ENCODE data around the gene AFTPH.

Gene AFTPH

DNA sequence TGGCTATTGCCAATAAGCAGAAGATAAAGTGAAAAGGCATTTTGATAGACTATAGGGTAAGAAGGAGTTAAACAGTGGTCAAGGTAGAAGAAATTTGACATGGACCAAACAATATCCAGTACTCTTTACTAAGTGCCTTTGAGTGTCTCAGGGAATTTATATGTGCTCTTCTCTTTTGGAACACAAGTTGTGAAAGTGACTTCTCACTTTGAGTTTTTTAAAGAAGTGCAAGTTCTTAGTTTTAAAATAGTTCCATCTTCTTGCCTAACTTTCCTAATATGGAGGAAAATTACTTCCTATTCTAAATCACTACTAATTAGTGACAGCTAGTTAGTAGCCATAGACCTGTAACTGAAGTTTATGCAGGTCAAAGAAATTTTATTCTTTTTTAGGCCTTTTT lies 63.4 kb downstream of the AFTPH start:
- no peak for DNase-seq (ENCODE audit: low read depth)

DNA sequence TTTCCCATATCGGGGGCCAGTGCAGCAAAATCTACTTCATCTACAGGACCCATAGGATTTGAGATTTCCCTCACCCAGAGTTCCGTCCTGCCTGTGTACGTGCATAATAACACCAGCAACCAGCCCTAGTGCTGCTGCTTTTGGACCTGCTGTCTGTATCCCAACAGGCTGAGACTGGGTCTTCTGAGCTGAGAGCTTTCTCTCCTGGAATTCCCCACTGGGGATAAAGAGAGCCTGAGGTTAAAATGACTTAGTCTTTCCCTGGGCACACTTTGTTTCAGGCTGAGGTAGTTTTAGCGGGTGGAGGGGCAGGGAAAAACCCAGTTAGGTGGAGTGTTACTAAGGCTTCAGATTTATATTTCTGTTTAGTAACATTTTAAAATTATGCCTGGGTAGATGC lies 67.1 kb downstream of the AFTPH start:
- no peak for DNase-seq (ENCODE audit: low read depth)

DNA sequence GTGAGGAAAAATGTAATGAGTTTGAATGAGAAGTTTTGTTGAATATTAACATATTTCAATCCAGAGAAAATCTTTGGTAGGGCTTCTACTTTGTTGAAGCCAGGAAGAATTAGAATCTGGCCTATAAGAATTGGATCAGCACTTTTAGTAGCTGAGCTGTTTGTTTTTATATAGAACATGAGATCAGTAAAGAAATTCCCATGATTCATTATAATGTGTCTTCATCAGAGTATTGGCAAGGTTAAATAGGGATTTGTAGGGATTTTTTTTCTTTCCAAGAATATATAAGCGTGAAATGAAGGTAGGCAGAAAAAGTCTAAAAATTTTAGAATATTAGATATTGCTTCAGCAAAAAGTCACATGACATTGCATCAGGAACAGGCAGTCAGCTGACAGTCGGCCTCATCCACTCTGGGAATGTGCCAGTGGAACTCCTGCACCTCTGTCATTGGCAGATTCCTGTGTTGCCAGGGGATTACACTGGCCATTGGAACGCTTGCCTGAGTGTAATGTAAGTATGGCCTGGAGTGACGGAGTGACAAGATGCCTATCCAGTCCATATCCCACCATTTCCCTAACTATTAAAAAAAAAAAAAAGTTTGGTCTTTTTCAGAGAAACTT lies 69.0 kb downstream of the AFTPH start:
- DNase-seq (ENCODE audit: low read depth), result peak; percentile 15

DNA sequence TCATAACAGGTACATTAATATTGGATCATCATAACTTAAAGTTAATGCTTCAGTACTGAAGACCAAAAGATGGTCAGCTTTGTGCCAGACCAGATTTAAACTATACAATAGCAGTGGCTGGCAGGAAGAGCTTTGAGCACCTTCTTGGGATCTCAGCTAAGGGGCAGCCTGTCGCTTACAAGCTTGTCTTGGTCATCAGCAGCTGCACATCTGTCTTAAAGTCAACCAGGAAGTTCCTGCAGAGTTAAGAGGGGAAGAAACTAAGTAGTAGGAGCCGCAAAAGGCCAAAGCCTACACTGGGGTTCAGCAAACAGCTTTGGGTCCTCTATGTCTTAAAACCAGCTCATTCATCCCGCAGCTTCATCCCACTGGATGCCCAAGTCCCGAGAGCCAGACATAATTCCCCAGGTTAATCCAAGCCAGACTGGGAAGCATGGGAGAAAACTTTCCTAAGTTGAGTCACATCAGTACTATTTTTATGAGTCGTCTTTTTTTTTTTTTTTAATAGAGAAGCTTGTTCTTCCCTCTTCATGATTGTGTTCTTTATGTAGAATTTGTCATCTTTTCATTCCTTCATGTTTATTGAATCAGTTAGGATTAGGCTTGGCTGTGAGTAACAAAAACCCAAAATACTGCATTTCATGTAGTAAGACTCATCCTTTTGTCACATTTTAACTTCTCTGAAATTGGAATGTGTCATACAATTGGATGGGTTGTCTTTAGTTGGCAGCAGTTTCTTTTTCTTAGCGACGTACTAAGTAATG lies 70.3 kb downstream of the AFTPH start:
- no peak for DNase-seq (ENCODE audit: low read depth)

DNA sequence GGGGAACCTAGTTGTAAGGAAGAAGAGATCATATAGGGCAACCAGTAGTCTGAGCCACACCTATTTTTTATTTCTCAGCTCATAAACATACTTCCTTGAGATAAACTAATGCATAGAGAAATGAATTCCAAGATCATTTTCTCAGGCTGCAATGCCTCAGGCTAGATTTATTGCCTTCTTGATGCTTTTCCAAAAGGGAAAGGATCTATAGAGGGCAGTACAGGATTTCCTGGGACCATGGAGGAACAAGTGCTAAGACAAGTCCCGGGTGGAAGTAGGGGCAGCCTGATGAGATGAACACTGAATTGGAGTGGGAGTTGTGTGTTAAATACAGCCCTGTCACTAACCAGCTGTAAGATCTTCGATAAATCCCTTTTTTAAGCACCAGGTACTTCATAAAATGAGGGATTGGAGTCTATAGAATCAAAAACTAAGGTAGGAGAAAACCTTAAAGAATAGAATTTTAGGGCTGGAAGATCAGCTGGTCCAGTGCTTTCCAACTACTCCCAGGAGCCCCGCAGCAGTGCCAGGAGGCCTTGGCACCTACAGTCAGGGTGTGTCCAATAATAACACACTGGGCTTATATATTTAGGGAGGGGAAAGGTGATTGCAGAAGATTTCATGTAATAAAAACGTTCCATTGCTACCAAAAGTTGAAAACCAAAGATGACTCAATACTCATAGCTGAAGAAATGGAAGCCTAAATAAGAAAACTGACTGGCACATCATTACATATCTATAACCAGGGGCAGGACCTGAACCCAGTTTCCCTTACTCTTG lies 71.5 kb downstream of the AFTPH start:
- peak; percentile 38 for DNase-seq (ENCODE audit: low read depth)

DNA sequence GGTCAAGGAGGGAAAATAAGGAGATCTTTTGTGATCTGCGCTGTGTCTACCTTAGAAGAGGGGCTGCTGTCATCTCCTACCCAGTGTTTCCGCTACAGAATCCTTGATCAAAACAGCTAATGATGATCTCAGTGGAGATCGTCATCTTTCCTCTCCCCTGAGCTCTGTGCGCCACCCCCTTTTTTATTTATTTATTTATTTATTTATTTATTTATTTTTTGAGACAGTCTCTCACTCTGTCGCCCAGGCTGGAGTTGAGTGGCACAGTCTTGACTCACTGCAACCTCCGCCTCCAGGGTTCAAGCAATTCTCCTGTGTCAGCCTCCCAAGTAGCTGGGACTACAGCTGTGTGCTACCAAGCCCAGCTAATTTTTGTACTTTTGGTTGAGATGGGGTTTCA lies 74.1 kb downstream of the AFTPH start:
- no peak for DNase-seq (ENCODE audit: low read depth)

DNA sequence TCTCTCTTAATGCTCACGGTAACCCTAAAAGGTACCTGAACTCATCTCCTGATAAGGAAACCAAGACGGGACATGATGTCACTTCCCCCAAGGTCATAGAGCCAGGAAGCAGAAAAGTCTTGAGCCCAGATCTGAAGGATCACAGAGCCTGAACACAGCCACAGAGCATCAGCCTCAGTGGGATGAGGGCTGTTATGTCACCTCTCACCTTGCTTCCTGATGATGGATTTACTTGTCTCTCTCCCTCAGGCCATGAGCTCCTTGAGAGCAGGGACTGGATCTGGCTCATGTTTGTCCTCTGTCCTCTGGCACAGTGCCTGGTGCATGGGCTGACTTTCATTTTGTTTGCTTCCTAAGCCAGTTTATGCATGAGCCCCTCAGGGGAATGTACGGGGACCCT lies 75.3 kb downstream of the AFTPH start:
- no peak for DNase-seq (ENCODE audit: low read depth)

DNA sequence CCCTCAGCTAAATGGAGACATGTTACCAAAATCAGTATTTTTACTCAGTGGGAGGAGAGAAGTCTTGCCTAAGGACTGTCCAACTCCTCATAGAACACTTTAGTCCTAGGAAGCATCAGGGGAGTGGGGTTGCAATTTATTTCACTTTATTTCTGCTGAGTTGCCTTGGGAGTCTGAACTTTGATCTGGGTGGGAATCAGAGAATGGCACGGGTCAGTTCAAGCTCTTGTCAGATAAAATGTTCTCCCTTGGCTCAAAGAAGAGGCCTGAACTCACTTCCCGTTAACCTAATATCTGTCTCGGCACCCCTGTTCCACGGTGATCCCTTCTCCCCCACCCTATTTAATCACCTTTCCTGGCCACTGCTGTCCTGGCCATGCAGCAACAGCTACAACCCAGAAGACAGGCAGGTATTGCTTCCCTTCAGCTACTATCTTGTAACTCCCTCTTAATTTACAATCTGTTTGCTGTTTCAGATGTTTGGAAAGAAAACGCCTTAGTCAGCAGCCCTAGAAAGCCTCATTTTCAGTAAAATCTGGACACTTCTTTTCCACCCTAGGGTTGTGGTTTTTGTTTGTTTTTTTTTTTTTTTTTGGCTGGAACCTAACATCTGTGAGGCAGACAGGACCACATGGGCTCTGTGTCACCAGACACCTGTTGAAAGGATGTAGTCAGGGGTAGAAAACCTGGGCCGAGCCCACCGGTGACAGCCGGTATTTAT lies 77.1 kb downstream of the AFTPH start:
- no peak for DNase-seq (ENCODE audit: low read depth)

DNA sequence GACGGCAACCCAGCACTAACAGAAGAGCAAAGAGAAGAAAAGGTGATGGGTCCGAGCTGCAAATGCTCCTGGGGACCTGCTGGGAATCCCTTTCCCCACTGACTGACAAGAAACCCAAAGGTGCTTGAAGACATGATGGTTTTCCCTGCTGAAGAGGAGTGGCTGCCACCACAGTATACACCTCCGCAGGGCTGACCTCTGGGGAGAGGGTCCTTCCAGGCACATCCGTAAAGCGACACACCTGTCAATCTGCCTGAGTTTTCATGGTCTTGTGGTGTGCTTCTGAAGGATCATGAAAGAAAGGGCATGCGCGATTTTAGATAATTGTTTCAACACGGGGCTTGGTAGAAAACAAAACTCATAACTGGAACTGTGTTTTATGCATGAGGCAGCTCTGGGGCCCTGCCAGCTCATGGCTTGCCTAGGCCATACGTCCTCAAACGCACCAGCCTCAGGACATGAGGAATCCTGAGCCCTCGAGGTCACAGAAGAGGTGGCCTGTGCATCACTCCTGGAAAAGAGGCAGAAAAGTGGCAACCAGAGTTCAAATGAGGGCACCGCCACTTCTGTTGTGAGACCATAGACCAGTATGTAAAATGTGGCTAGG lies 77.8 kb downstream of the AFTPH start:
- DNase-seq (ENCODE audit: low read depth), result no peak

DNA sequence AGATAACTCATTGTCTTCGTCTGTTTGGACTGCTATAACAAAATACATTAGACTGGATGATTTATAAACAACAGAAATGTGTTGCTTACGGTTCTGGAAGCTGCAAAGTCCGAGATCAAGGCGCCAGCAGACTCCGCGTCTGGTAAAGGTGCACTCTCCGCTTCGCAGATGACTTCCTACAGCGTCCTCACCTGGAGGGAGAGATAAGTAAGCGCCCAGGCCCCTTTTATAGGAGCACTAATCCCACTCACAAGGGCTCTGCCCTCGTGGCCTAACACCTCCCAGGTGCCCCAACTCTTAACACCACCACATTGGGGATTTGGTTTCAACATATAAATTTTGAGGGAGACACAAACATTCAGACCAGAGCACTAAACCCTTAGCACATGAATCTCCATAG lies 78.3 kb downstream of the AFTPH start:
- DNase-seq (ENCODE audit: low read depth), result no peak

DNA sequence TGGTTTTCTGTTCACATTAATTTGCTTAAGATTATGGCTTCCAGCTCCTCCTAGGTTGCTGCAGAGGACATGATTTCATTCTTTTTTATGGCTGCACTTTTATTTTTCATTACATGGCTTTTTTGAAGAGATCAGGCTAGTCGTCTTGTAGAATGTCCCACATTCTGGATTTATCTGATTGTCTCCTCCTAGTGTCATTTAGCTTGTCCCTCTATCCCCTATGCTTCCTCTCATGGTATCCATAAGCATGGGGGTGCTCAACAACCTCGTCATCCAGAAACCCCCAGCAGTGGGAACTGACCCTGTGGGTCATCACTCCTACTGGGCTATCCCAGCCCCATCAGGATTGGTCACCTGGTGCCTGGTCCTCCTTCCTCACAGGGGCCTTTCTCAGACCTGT lies 80.0 kb downstream of the AFTPH start:
- DNase-seq (ENCODE audit: low read depth), result no peak

DNA sequence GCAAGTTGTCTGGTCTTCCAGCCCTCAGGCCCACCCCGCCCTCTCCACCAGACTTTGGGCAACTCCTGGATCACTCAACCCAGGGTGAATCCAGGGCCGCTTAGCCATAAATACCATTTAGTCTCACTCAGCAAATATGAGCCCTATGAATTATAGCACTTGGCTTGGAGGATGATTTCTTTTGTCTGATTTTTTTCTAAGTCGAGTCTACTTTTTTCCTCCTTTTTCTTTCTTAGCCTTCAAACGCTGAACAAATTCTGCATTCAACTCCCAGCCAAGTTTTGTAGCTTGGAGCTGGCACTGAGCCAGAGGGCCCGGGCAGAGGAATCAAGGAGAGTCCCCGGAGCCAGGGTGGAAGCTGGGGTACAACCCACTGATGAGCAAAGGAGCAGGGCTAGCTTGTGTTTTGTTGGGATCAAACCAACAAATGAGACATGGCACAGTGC lies 80.9 kb downstream of the AFTPH start:
- no peak for DNase-seq (ENCODE audit: low read depth)

DNA sequence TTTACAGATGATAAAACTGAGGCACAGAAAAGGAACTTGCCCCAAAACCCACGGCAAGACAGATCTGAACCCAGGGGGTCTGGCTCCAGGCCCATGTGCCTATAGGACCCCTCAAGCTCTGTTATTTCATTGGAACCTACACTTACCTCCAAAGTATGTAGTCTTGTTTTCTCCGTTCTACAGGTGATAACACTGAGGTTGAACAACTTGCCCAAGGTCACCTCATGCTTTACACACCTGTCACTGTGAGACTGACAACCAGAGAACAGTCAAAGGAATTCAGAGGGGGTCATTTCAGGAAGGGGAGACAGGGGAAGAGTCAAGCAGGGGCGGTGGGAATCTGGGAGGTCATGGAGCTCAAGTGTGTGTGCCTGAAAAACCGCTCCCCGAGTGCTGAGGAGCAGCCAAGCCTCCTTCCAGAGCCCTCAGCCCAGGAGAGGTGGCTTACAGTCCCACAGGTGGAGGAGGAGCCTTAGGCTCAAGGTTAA lies 81.9 kb downstream of the AFTPH start:
- DNase-seq (ENCODE audit: low read depth), result no peak

DNA sequence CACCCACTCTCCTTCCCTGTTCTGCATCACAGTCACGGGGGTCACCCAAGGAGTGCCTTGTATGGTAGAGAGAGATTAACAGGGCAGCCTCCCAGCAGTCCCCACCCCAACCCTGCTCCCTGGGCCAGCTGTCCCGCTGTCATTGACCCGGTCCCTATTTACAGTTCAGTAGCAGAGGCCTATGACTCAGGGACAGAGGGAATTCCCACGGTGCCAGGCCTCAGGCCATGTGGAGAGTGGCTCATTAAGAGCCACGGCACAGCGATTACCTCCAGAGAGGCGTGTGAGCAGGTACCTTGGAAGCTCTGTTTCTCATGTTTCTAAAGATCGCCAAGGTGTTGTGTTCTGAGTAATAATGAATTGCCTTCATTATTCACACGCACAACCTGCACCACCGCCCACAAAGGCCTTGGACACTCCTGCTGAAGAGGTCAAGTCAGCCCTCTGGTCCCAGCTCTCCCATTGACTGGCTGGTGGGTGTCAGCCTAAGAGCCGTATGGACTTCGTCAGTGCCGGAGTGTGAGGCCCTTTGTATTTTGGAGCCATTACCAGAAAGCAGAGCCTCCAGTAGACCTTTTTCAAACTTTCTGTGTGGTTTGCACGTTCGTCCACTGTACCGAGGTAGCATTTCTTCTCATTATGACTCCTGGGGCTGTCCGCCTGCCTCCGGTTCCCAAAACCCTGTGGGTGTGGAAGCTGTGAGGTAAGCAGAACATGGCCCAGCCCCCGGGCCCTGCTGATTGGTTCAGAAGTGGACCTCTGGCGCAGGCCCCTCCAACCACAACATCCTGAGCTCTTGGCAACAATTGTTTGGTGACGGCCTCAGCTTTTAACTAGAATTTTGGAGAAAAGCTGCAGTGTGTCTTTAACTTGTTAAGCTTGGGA lies 82.6 kb downstream of the AFTPH start:
- peak; percentile 67 for DNase-seq (ENCODE audit: low read depth)

DNA sequence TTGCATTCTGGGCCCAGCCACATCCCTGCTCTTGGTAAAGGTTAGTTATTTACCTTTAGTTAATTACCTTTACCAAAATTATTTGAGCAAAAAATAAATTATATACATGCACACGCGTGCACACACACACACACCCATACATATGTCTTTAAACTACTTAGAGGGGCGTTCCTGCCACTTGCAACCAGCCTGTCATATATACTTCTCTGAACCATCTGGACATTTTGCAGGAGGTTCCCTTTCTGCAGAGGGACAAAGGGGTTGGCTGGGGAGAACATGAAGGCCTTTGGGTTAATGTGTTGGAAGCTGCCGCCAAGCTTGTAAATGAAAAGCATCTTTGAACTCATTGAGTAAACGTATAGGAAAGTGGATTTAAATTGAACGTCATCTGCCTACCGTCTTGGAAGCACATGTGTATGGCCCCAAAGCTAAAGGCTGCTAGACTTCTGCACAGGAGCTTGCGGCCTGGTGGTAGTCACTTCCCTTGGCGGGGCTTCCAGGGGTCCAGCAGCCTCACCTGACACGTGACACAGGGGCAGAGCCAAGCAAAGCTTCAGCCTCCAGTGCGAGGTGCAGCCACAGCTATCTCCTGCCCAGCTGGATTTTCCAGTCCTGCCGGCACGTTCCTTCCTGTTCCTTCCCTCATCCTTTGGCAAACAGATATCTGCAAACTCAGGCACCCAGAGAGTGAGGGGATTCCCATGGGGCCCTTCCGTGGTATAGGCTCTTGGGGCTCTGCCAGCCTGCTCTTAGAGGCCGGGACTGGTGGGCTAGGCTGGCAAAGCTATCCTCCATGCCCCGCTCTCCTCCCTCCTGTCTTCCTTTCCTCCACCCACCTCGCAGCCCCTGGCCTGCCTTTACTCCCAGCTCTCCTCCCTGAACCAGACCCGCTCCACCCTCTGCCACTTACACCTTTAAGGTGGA lies 83.5 kb downstream of the AFTPH start:
- no peak for DNase-seq (ENCODE audit: low read depth)

DNA sequence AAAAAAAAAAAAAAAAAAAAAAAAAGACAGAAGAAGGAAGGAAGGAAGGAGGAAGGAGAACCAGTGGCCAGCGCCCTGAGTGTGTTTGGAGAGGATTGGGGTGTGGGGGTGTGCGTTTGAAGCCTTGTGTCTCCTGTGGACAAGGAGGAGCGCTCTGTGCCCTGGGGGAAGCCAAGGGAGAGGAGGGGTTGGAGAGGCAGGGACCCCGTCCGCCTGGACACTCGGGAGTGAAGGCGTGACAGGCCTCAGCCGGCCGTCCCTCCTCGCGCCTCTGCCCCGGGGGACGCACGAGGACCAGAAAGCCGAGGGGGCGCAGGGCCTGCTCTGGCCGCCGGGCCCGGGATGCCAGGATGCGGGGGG lies 84.7 kb downstream of the AFTPH start:
- no peak for DNase-seq (ENCODE audit: low read depth)

DNA sequence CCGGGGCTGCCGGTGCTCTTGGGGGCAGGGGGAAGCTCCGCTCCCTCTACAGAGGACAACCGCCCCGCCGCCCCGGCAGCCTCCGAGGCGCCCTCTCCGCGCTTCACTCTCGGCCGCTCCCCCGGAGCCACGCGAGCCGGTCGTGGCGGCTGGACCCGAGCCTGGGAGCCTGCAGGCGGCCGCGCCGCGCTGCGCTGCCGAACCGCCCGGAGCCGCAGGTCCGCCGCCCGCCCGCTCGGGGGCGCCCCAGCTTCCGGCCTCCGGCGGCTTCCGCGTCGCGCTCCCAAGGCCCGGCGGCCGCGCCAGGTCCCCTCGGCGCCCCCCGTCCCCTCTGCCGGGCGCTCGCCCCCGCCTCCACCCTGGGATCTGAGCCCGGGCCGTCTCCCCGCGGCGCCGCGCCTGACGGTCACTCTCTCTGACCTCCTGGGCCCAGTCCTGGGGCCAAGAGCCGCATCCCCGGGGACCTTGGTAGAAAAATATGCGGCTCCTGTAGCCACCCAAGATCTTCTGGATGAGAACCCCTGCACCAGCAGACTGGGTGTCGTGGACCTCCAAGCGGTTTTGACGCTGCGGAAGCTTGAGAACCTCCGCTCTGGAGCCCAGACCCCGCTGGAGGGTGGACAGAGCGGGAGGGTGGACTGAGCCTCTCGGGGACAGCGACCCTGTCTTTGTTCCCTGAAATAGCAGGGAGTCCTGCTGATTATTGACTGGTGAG lies 85.3 kb downstream of the AFTPH start:
- DNase-seq (ENCODE audit: low read depth), result peak; percentile 24

DNA sequence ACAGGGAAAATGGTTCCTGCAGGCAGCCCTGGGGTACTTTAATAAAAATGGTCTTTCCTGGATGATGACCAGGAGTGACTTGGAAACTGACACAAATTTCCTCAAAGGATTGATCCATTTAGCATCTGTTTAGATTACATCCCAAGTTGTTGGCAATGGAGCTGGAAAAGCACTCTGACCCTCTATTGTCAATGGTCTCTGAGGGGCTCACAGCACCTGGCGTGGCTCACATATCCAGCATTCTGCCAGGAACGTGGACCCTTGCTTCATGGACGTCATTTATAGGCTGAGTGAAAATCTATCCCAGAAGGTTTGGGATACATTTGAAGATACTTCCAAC lies 85.8 kb downstream of the AFTPH start:
- DNase-seq (ENCODE audit: low read depth), result no peak

DNA sequence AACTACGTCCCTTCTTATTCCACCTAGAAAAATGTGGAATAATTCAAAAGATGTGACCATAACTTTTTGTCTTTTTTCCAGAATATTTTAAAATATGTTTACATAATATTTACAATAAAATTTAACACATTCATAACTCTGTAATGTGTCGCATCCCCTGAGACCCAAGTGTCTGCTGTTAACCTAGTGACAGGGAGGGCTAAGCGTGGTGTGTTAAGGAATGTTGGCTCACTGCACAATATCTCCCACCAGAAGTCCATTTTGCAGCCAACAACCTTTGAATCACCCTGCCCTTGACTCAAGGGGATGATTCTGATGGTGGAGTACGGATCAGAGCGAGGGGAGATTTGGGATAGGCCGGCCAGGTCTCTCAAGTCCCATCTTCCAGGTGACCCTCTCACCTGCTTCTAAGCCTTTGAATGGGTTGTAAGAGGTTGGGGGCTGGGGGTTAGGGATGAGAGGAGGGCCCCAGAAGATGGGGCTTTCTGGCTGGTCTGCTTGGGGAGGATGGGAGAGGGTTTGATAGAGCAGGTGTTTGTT lies 86.3 kb downstream of the AFTPH start:
- DNase-seq (ENCODE audit: low read depth), result no peak
